Esophagus squamous epithelium (tissue), 5 donors: ENCODE results near the gene RARG. TPM values are rescaled to one million over a fixed set of nuclear protein-coding genes. Genes with fewer than 3 reads are reported as not detected.

ENCODE experiments used
- DNase-seq: peaks from one replicate; lab custom pipeline; 2025; lab: John Stamatoyannopoulos, UW
- H3K27ac ChIP-seq, 4 donors: fragments of 200-600 bp; sonication (generic); one replicate each; pipeline ENCODE4 v1.5.1; 2016 to 2019; ENCODE audit warnings: mild to moderate bottlenecking in 1 of 4
- H3K27me3 ChIP-seq, 4 donors: fragments of 200-600 bp; sonication (generic); 1 replicate in 3 of 4; 2 replicates in 1 of 4; pipeline versions ENCODE4 v1.5.1 to v1.6.0; 2017 to 2021; ENCODE audit warnings: antibody characterized with exemption in 1 of 4
- H3K36me3 ChIP-seq, 3 donors: fragments of 200-600 bp; sonication (generic); one replicate each; pipeline ENCODE4 v1.5.1; 2016 to 2019
- H3K4me1 ChIP-seq, 3 donors: fragments of 200-600 bp; sonication (generic); one replicate each; pipeline ENCODE4 v1.5.1; 2017 to 2019
- H3K4me3 ChIP-seq, 4 donors: fragments of 200-600 bp; sonication (generic); 1 replicate in 3 of 4; 2 replicates in 1 of 4; pipeline ENCODE4 v1.5.1; 2016 to 2019; ENCODE audit warnings: mild to moderate bottlenecking in 2 of 4, moderate library complexity in 1 of 4
- H3K9me3 ChIP-seq, 3 donors: fragments of 200-600 bp; sonication (generic); one replicate each; pipeline ENCODE4 v1.5.1; 2016 to 2019
- CTCF ChIP-seq, 6 experiments: fragments of 450-650 bp in 4 of 6; fragments of 200-600 bp in 2 of 6; sonication (generic) in 2 of 6; IDR thresholded peaks; one replicate each; pipeline ENCODE4 v1.5.1; 2016 to 2019; ENCODE audit warnings: antibody characterized with exemption in 6 of 6, mild to moderate bottlenecking in 4 of 6, moderate library complexity in 4 of 6
- POLR2A ChIP-seq, 4 donors: fragments of 450-650 bp; IDR thresholded peaks; one replicate each; pipeline ENCODE4 v1.6.1; 2017; ENCODE audit warnings: antibody characterized with exemption in 4 of 4, mild to moderate bottlenecking in 4 of 4, moderate library complexity in 3 of 4
- WGBS, 2 donors: methylation state at CpG; one replicate each; pipeline ENCODE4 v1.1.5; 2018; 5-methylcytosine and 5-hydroxymethylcytosine counted together
- intact Hi-C: fragments of 100-400 bp; cut with DNase I; formaldehyde crosslinking; loops from one replicate; pipeline ENCODE4 v1.15.0; 2022
- total RNA-seq, 4 donors: library from RNA; depleted of rRNA; stranded (reverse); fragments of >200 nt; gene quantifications; one replicate each; pipeline ENCODE4 v1.1.0, GENCODE V29; 2016
- donor health status: DM: yes; HTN: yes; CAD: no.

Gene RARG
- total RNA-seq, 4 donors from 2014 or later = 98.0 to 171 (median 125) TPM

- intact Hi-C loops = no loop called here
- DNase-seq = no peak
- H3K27me3 ChIP-seq = no peaks in the 10 kb centered on the region
- H3K4me1 ChIP-seq = peaks cover 66 to 97% (median 76%) of the 10 kb centered on the region in 3 donors
- TF ChIP-seq POLR2A (IDR thresholded peaks at IDR 0.05) (no peak), CTCF (IDR thresholded peaks at IDR 0.05) (no peak)
- H3K4me3 ChIP-seq = peak overlapping the region in 3 of 4 donors; percentile 5 to 20 (median 14)
- H3K27ac ChIP-seq = peak overlapping the region; percentile 97 to 100 (median 99)
- peaks cover 0 to 42% (median 11%) of the 10 kb centered on the region in 3 donors for H3K36me3 ChIP-seq
- WGBS, 2 donors = 40 to 61% methylated on average over 10 of the region's 10 CpGs
- H3K9me3 ChIP-seq = no peaks in the 10 kb centered on the region
Observed at GRCh38 chr12:53224897-53225634, 6.9 kb downstream of the RARG start.

GRCh38 chr12:53224061-53224896, 7.7 kb downstream of the RARG start:
- peak overlapping the region; percentile 97 to 100 (median 99) for H3K27ac ChIP-seq
- H3K36me3 ChIP-seq = peaks cover 0 to 42% (median 11%) of the 10 kb centered on the region in 3 donors
- no peaks in the 10 kb centered on the region for H3K9me3 ChIP-seq
- H3K4me3 ChIP-seq = peak overlapping the region in 3 of 4 donors; percentile 5 to 39 (median 20)
- intact Hi-C loops = no loop called here
- peaks cover 66 to 97% (median 69%) of the 10 kb centered on the region in 3 donors for H3K4me1 ChIP-seq
- 33 to 35% methylated on average over 9 to 10 of the region's 11 CpGs for WGBS, 2 donors
- DNase-seq = no peak
- no peaks in the 10 kb centered on the region for H3K27me3 ChIP-seq
- no peak for TF ChIP-seq POLR2A (IDR thresholded peaks at IDR 0.05)
- TF ChIP-seq CTCF (IDR thresholded peaks at IDR 0.05) = peak in 3 of 6 experiments; percentile 32 to 52 (median 38)

- Histone ChIP-seq H3K4me1 (peaks cover 63 to 97% (median 67%) of the 10 kb centered on the region in 3 donors), H3K27me3 (no peaks in the 10 kb centered on the region), H3K27ac (peak overlapping the region; percentile 97 to 100 (median 99)), H3K36me3 (peaks cover 0 to 35% (median 11%) of the 10 kb centered on the region in 3 donors), H3K4me3 (peak overlapping the region in 3 of 4 donors; percentile 20 to 39 (median 22)), H3K9me3 (no peaks in the 10 kb centered on the region)
- TF ChIP-seq POLR2A (IDR thresholded peaks at IDR 0.05) (no peak), CTCF (IDR thresholded peaks at IDR 0.05) (no peak)
- intact Hi-C loops = no loop called here
- 8 to 10% methylated on average over 11 to 15 of the region's 16 CpGs for WGBS, 2 donors
- DNase-seq = no peak
Observed at GRCh38 chr12:53223389-53224060, 8.5 kb downstream of the RARG start.

- Histone ChIP-seq H3K9me3 (no peaks in the 10 kb centered on the region), H3K27ac (peak overlapping the region; percentile 97 to 100 (median 99)), H3K27me3 (no peaks in the 10 kb centered on the region), H3K36me3 (peaks cover 0 to 28% (median 9%) of the 10 kb centered on the region in 3 donors), H3K4me1 (peaks cover 63 to 97% (median 67%) of the 10 kb centered on the region in 3 donors), H3K4me3 (peak overlapping the region in 3 of 4 donors; percentile 39 to 74 (median 69))
- intact Hi-C loops = no loop called here
- WGBS, 2 donors = 38 to 45% methylated on average over 3 to 4 of the region's 4 CpGs
- TF ChIP-seq CTCF (IDR thresholded peaks at IDR 0.05) (no peak), POLR2A (IDR thresholded peaks at IDR 0.05) (no peak)
- DNase-seq = no peak
Observed at GRCh38 chr12:53222806-53223261, 9.2 kb downstream of the RARG start.
